ENCODE measurements around the gene MCCD1. TPM values are rescaled to one million over a fixed set of nuclear protein-coding genes. Genes with fewer than 3 reads are reported as not detected.

Gene MCCD1
- total RNA-seq, 1 experiment from 2014 or later, result not detected

- Mint-ChIP-seq H3K9me3 (ENCODE audit: unreplicated experiment) (no peaks in the 10 kb centered on the region), H3K4me1 (ENCODE audit: low read depth, unreplicated experiment) (no peaks in the 10 kb centered on the region), H3K27ac (ENCODE audit: unreplicated experiment) (no peak overlapping the region), H3K4me3 (ENCODE audit: unreplicated experiment) (no peak overlapping the region), H3K36me3 (ENCODE audit: insufficient read depth, unreplicated experiment) (peaks cover 20% of the 10 kb centered on the region), H3K27me3 (ENCODE audit: insufficient read depth, unreplicated experiment) (no peaks in the 10 kb centered on the region)
- H3K27me3 ChIP-seq (replicated peaks; ENCODE audit: control insufficient read depth, insufficient read depth, low read length), result no peaks in the 10 kb centered on the region
- no peak overlapping the region for H3K4me3 ChIP-seq (ENCODE audit: low read depth, low read length)
- no peaks in the 10 kb centered on the region; the same call in 1 of the 2 replicates for H3K36me3 ChIP-seq (ENCODE audit: control insufficient read depth, insufficient read depth, low read length)
- no TSS peak for BruUV-seq (replicated peaks)
- H3K4me1 ChIP-seq, result peaks cover 4% of the 10 kb centered on the region; the same call in 1 of the 2 replicates
- ChIA-PET POLR2A (no interaction called here), CTCF (no interaction called here)
- H3K9me3 ChIP-seq, result no peaks in the 10 kb centered on the region
- TF ChIP-seq, protein P1, sequence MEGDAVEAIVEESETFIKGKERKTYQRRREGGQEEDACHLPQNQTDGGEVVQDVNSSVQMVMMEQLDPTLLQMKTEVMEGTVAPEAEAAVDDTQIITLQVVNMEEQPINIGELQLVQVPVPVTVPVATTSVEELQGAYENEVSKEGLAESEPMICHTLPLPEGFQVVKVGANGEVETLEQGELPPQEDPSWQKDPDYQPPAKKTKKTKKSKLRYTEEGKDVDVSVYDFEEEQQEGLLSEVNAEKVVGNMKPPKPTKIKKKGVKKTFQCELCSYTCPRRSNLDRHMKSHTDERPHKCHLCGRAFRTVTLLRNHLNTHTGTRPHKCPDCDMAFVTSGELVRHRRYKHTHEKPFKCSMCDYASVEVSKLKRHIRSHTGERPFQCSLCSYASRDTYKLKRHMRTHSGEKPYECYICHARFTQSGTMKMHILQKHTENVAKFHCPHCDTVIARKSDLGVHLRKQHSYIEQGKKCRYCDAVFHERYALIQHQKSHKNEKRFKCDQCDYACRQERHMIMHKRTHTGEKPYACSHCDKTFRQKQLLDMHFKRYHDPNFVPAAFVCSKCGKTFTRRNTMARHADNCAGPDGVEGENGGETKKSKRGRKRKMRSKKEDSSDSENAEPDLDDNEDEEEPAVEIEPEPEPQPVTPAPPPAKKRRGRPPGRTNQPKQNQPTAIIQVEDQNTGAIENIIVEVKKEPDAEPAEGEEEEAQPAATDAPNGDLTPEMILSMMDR (IDR thresholded peaks at IDR 0.05; ENCODE audit: insufficient read depth in 1 of 2, low read depth in 1 of 2, low read length in 1 of 2, severe bottlenecking in 1 of 2, unreplicated experiment in 1 of 2), result no peak
- DNase-seq, result no peak
- intact Hi-C loops (cut with micrococcal nuclease; ENCODE audit: unreplicated experiment), result no loop called here
These were observed 30.1 kb downstream of the MCCD1 start for GRCh38 chr6:31558631-31559500.

DNA sequence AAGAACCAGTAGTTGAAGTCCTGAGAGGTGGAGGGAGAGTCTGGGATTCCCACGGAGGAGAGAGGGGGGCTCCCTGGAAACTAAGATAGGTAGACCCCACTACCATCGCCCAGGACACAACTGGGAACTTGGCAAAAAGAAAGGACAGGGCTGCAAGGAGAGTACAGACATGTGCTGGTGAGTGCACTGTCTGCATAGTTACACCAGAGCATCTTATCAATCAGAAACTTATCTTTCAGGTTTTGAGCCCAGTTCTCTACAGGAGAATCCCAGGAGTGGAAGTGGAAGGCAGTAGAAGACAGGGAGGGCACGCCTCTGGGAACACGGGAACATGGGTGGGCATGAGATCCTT, 30.8 kb downstream of the MCCD1 start:
- Histone ChIP-seq H3K27me3 (replicated peaks; ENCODE audit: control insufficient read depth, insufficient read depth, low read length) (no peaks in the 10 kb centered on the region), H3K4me3 (ENCODE audit: low read depth, low read length) (no peak overlapping the region), H3K36me3 (ENCODE audit: control insufficient read depth, insufficient read depth, low read length) (no peaks in the 10 kb centered on the region; the same call in 1 of the 2 replicates), H3K9me3 (no peaks in the 10 kb centered on the region), H3K4me1 (peaks cover 4% of the 10 kb centered on the region; the same call in 1 of the 2 replicates)
- TF ChIP-seq, protein P1 (IDR thresholded peaks at IDR 0.05; ENCODE audit: insufficient read depth in 1 of 2, low read depth in 1 of 2, low read length in 1 of 2, severe bottlenecking in 1 of 2, unreplicated experiment in 1 of 2), result no peak
- BruUV-seq (replicated peaks), result no TSS peak
- no peak for DNase-seq
- H3K4me1 Mint-ChIP-seq (ENCODE audit: low read depth, unreplicated experiment), result no peaks in the 10 kb centered on the region
- no peak overlapping the region for H3K4me3 Mint-ChIP-seq (ENCODE audit: unreplicated experiment)
- H3K36me3 Mint-ChIP-seq (ENCODE audit: insufficient read depth, unreplicated experiment), result peaks cover 20% of the 10 kb centered on the region
- POLR2A ChIA-PET, result no interaction called here
- intact Hi-C loops (cut with micrococcal nuclease; ENCODE audit: unreplicated experiment), result no loop called here
- CTCF ChIA-PET, result no interaction called here
- peak overlapping the region; percentile 43 for H3K27ac Mint-ChIP-seq (ENCODE audit: unreplicated experiment)
- H3K9me3 Mint-ChIP-seq (ENCODE audit: unreplicated experiment), result no peaks in the 10 kb centered on the region
- H3K27me3 Mint-ChIP-seq (ENCODE audit: insufficient read depth, unreplicated experiment), result no peaks in the 10 kb centered on the region

DNA sequence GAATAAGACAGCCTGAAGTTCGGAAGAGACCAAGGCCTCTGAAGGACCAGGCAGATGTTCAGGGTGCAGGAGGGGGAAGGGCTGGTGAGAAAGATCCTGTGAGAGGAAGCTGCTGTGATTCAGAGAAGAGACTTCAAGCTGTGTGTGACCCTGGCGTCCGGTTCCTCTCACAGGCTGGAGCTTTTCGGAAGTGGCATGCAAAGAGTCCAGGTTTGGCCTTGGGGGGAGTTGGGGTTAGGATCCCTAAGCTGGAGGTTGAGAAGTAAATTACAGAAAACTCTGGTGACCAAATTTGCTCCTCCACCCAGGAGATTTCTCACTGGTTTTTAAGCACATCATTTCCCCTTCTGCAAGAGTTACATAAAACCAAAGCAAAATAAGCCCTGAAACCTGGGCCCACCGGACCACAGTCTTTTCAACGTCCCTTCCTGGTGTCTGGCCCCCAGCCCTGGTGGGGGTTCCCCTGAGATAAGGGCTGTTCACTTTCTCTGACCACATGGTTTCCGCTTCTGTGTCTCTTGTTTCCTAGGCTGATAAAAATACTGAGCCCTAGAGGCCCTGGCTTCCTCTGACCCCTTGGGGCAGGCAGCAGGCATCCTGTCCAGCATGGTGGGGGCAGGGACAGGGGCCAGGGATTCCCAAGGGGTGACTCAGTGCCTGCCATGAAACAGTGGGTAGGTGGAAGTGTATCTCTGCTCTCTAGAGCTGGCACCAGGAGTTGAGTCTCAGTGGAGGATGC, 31.4 kb downstream of the MCCD1 start:
- peak overlapping the region; percentile 43 for H3K27ac Mint-ChIP-seq (ENCODE audit: unreplicated experiment)
- H3K4me1 Mint-ChIP-seq (ENCODE audit: low read depth, unreplicated experiment), result no peaks in the 10 kb centered on the region
- no peaks in the 10 kb centered on the region for H3K27me3 Mint-ChIP-seq (ENCODE audit: insufficient read depth, unreplicated experiment)
- ChIA-PET CTCF (no interaction called here), POLR2A (no interaction called here)
- no peaks in the 10 kb centered on the region for H3K9me3 ChIP-seq
- peak in 1 of 2 experiments; percentile 22 for DNase-seq
- intact Hi-C loops (cut with micrococcal nuclease; ENCODE audit: unreplicated experiment), result no loop called here
- no peaks in the 10 kb centered on the region for H3K9me3 Mint-ChIP-seq (ENCODE audit: unreplicated experiment)
- H3K4me3 ChIP-seq (ENCODE audit: low read depth, low read length), result no peak overlapping the region
- H3K4me1 ChIP-seq, result peaks cover 4% of the 10 kb centered on the region; the same call in 1 of the 2 replicates
- H3K27me3 ChIP-seq (replicated peaks; ENCODE audit: control insufficient read depth, insufficient read depth, low read length), result no peaks in the 10 kb centered on the region
- H3K4me3 Mint-ChIP-seq (ENCODE audit: unreplicated experiment), result no peak overlapping the region
- no TSS peak for BruUV-seq (replicated peaks)
- peaks cover 20% of the 10 kb centered on the region for H3K36me3 Mint-ChIP-seq (ENCODE audit: insufficient read depth, unreplicated experiment)
- H3K36me3 ChIP-seq (ENCODE audit: control insufficient read depth, insufficient read depth, low read length), result no peaks in the 10 kb centered on the region; the same call in 1 of the 2 replicates
- TF ChIP-seq, protein P1 (IDR thresholded peaks at IDR 0.05; ENCODE audit: insufficient read depth in 1 of 2, low read depth in 1 of 2, low read length in 1 of 2, severe bottlenecking in 1 of 2, unreplicated experiment in 1 of 2), result no peak
